ENCODE results near the gene AKT3.

Gene AKT3

GRCh38 chr1:243553090-243553489 is 297.0 kb downstream of the AKT3 start:
- no peak for TF ChIP-seq CREB1 (IDR thresholded peaks at IDR 0.05; ENCODE audit: low read depth)
- no peak for TF ChIP-seq YY1 (IDR thresholded peaks at IDR 0.05; ENCODE audit: low read depth)
- TF ChIP-seq, protein P1, sequence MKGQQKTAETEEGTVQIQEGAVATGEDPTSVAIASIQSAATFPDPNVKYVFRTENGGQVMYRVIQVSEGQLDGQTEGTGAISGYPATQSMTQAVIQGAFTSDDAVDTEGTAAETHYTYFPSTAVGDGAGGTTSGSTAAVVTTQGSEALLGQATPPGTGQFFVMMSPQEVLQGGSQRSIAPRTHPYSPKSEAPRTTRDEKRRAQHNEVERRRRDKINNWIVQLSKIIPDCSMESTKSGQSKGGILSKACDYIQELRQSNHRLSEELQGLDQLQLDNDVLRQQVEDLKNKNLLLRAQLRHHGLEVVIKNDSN (IDR thresholded peaks at IDR 0.05): no peak
- TF ChIP-seq MAX (IDR thresholded peaks at IDR 0.05): no peak
- TF ChIP-seq EGR1 (IDR thresholded peaks at IDR 0.05): no peak
- no peak for TF ChIP-seq TAF1 (IDR thresholded peaks at IDR 0.05; ENCODE audit: low read depth)
- no peak for TF ChIP-seq CEBPB (IDR thresholded peaks at IDR 0.05)
- no peak for TF ChIP-seq RAD21 (IDR thresholded peaks at IDR 0.05; ENCODE audit: low read depth)
- TF ChIP-seq TEAD4 (IDR thresholded peaks at IDR 0.05): no peak
- TF ChIP-seq EP300 (IDR thresholded peaks at IDR 0.05; ENCODE audit: borderline replicate concordance): no peak
- no peak for TF ChIP-seq TCF12 (IDR thresholded peaks at IDR 0.05; ENCODE audit: low read depth)
- TF ChIP-seq FOXM1 (IDR thresholded peaks at IDR 0.05; ENCODE audit: borderline replicate concordance, low read depth): no peak

DNA sequence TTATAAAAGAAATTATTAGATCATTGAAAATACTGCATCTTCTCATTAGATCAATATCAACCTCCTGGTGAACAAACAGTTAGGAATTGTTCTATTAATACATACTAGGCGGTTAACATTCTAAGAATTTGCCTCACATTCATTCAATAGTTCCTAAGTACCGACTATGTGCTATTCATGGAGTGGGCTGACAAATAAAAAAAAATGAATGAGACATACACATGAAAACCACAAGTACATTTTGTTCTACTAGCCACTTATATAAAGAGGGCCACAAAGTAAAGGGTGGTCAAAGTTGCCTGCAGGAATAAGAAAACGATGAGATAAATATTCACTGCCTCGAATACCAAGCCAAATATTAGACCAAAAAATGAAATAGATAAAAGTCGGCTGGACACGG is 299.8 kb downstream of the AKT3 start:
- TF ChIP-seq REST (IDR thresholded peaks at IDR 0.05; ENCODE audit: low read depth) (no peak), FOXM1 (IDR thresholded peaks at IDR 0.05; ENCODE audit: borderline replicate concordance, low read depth) (no peak), NFIC (IDR thresholded peaks at IDR 0.05) (no peak), EP300 (IDR thresholded peaks at IDR 0.05; ENCODE audit: borderline replicate concordance) (no peak), RAD21 (IDR thresholded peaks at IDR 0.05; ENCODE audit: low read depth) (no peak)

- TF ChIP-seq, protein P1 (IDR thresholded peaks at IDR 0.05): no peak
- no peak for TF ChIP-seq EP300 (IDR thresholded peaks at IDR 0.05; ENCODE audit: borderline replicate concordance)
- TF ChIP-seq CREB1 (IDR thresholded peaks at IDR 0.05; ENCODE audit: low read depth): no peak
- no peak for TF ChIP-seq MAX (IDR thresholded peaks at IDR 0.05)
- TF ChIP-seq ZBTB7A (IDR thresholded peaks at IDR 0.05; ENCODE audit: low read depth): no peak
- no peak for TF ChIP-seq FOXM1 (IDR thresholded peaks at IDR 0.05; ENCODE audit: borderline replicate concordance, low read depth)
- no peak for TF ChIP-seq CEBPB (IDR thresholded peaks at IDR 0.05)
- TF ChIP-seq TEAD4 (IDR thresholded peaks at IDR 0.05): no peak
- TF ChIP-seq NFIC (IDR thresholded peaks at IDR 0.05): no peak
- no peak for TF ChIP-seq RAD21 (IDR thresholded peaks at IDR 0.05; ENCODE audit: low read depth)
- TF ChIP-seq TAF1 (IDR thresholded peaks at IDR 0.05; ENCODE audit: low read depth): no peak
- no peak for TF ChIP-seq REST (IDR thresholded peaks at IDR 0.05; ENCODE audit: low read depth)
- no peak for TF ChIP-seq EGR1 (IDR thresholded peaks at IDR 0.05)
Observed at GRCh38 chr1:243549791-243550190, 300.3 kb downstream of the AKT3 start.

GRCh38 chr1:243549108-243549507 is 300.9 kb downstream of the AKT3 start:
- TF ChIP-seq NFIC (IDR thresholded peaks at IDR 0.05) (no peak), TAF1 (IDR thresholded peaks at IDR 0.05; ENCODE audit: low read depth) (no peak), RAD21 (IDR thresholded peaks at IDR 0.05; ENCODE audit: low read depth) (no peak), TCF12 (IDR thresholded peaks at IDR 0.05; ENCODE audit: low read depth) (no peak), ZBTB7A (IDR thresholded peaks at IDR 0.05; ENCODE audit: low read depth) (no peak), EP300 (IDR thresholded peaks at IDR 0.05; ENCODE audit: borderline replicate concordance) (no peak), EGR1 (IDR thresholded peaks at IDR 0.05) (no peak), MAX (IDR thresholded peaks at IDR 0.05) (no peak)
- TF ChIP-seq, protein P1 (IDR thresholded peaks at IDR 0.05): no peak

DNA sequence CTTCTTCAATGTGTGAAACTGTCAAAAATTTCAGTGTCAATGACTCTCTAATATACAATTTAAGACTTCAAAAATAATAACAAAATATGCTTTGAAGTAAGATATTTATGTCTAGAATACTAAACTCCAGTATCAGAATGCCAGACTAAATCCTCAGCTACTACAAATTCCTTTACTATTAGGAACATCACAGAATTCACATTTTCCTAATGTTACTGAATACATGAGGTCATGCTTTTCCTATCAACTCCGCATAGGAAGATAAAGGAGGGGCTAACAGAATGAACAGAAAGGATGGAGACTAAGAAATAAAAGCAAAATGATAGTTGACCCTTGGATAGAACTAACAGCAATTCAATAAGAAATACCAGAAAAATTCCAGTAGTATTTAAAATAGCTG is 301.5 kb downstream of the AKT3 start:
- TF ChIP-seq TEAD4 (IDR thresholded peaks at IDR 0.05) (no peak), EGR1 (IDR thresholded peaks at IDR 0.05) (no peak), ZBTB7A (IDR thresholded peaks at IDR 0.05; ENCODE audit: low read depth) (no peak), CEBPB (IDR thresholded peaks at IDR 0.05) (no peak), MAX (IDR thresholded peaks at IDR 0.05) (no peak), CREB1 (IDR thresholded peaks at IDR 0.05; ENCODE audit: low read depth) (no peak), TAF1 (IDR thresholded peaks at IDR 0.05; ENCODE audit: low read depth) (no peak)
- TF ChIP-seq, protein P1 (IDR thresholded peaks at IDR 0.05): no peak
